Hippocampal formation (tissue), 2 donors: ENCODE data around the gene CNTLN.
"Not testable (repeated sequence)": the region's sequence is repeated elsewhere in the genome, so short reads cannot be mapped to it uniquely, and the experiment has no call there.

Experiments used
- DNase-seq, 2 donors: peaks; one replicate each; lab custom pipeline; 2025; lab: John Stamatoyannopoulos, UW

Gene CNTLN

GRCh38 chr9:17134396-17135294 lies at the start of gene CNTLN:
CNTLN (plus strand) TSS chr9:17135040; CDS start chr9:17135066, 26 bp downstream.
- peak; percentile 62 to 92 for DNase-seq

GRCh38 chr9:17088566-17088965 lies 46.3 kb upstream of the CNTLN start:
- DNase-seq: no peak

GRCh38 chr9:17090041-17090440 lies 44.8 kb upstream of the CNTLN start:
- DNase-seq: no peak

GRCh38 chr9:17116400-17116837 lies 18.4 kb upstream of the CNTLN start:
- DNase-seq: peak in 1 of 2 donors; percentile 63

- no peak for DNase-seq
Observed at GRCh38 chr9:17117372-17117771, 17.5 kb upstream of the CNTLN start.

GRCh38 chr9:17120203-17120602 lies 14.6 kb upstream of the CNTLN start:
- no peak for DNase-seq

GRCh38 chr9:17121264-17121663 lies 13.6 kb upstream of the CNTLN start:
- DNase-seq: no peak

GRCh38 chr9:17130291-17130690 lies 4.5 kb upstream of the CNTLN start:
- no peak for DNase-seq

GRCh38 chr9:17130725-17131124 lies 4.1 kb upstream of the CNTLN start:
- no peak for DNase-seq

GRCh38 chr9:17131494-17131893 lies 3.3 kb upstream of the CNTLN start:
- DNase-seq: no peak

GRCh38 chr9:17135295-17136160 lies 688 bp downstream of the CNTLN start:
- DNase-seq: peak; percentile 26 to 38

- DNase-seq: no peak
Observed at GRCh38 chr9:17137566-17137965, 2.7 kb downstream of the CNTLN start.

- no peak for DNase-seq
Observed at GRCh38 chr9:17138503-17138902, 3.7 kb downstream of the CNTLN start.

GRCh38 chr9:17140418-17140817 lies 5.6 kb downstream of the CNTLN start:
- DNase-seq: no peak

GRCh38 chr9:17148324-17148723 lies 13.5 kb downstream of the CNTLN start:
- DNase-seq: no peak

- DNase-seq: no peak
Observed at GRCh38 chr9:17159469-17159868, 24.6 kb downstream of the CNTLN start.

- DNase-seq: no peak
Observed at GRCh38 chr9:17160327-17160726, 25.5 kb downstream of the CNTLN start.

GRCh38 chr9:17165764-17166163 lies 30.9 kb downstream of the CNTLN start:
- DNase-seq: no peak

GRCh38 chr9:17166346-17166745 lies 31.5 kb downstream of the CNTLN start:
- DNase-seq: no peak

- DNase-seq: no peak
Observed at GRCh38 chr9:17171309-17172094, 36.7 kb downstream of the CNTLN start.

- DNase-seq: not testable (repeated sequence)
Observed at GRCh38 chr9:17177496-17177895, 42.7 kb downstream of the CNTLN start.

GRCh38 chr9:17185481-17186029 lies 50.7 kb downstream of the CNTLN start:
- DNase-seq: no peak
